Fibroblast of lung (primary cell): ENCODE results near the gene ZXDC. TPM values are rescaled to one million over a fixed set of nuclear protein-coding genes. Genes with fewer than 3 reads are reported as not detected.

Experiments used
- DNase-seq, 2 donors: peaks; one replicate each; pipeline versions ENCODE4 v3.0.0 to v3.0.0-alpha.2; 2010; ENCODE audit warnings: low read depth in 2 of 2
- H2AFZ ChIP-seq: 2 replicates; pipeline ENCODE4 v1.5.1; 2012; ENCODE audit warnings: low read length, control low read depth, inconsistent platforms
- H3K27ac ChIP-seq: 2 replicates; pipeline ENCODE4 v1.5.1; 2011; ENCODE audit warnings: low read length, control low read depth; ENCODE audit not compliant: insufficient read depth
- H3K27me3 ChIP-seq: 2 replicates; pipeline ENCODE4 v1.5.1; 2011; ENCODE audit warnings: mild to moderate bottlenecking, low read length; ENCODE audit not compliant: control insufficient read depth, insufficient read depth
- H3K36me3 ChIP-seq: 2 replicates; pipeline ENCODE4 v1.5.1; 2011; ENCODE audit warnings: low read length; ENCODE audit not compliant: control insufficient read depth, insufficient read depth
- H3K4me1 ChIP-seq: 2 replicates; pipeline ENCODE4 v1.5.1; 2011; ENCODE audit warnings: low read length; ENCODE audit not compliant: control insufficient read depth, insufficient read depth; ENCODE audit errors: extremely low read depth
- H3K4me2 ChIP-seq: 2 replicates; pipeline ENCODE4 v1.5.1; 2011; ENCODE audit warnings: low read length, control low read depth; ENCODE audit not compliant: insufficient read depth; ENCODE audit errors: extremely low read depth
- H3K4me3 ChIP-seq, 4 experiments: fragments of 200-600 bp in 1 of 4; sonication (generic) in 1 of 4; replicated peaks in 1 of 4; 2 replicates each; pipeline ENCODE4 v1.5.1; 2011 to 2016; ENCODE audit warnings: low read length in 4 of 4, low read depth in 3 of 4, mild to moderate bottlenecking in 3 of 4, control low read depth in 2 of 4, inconsistent platforms in 1 of 4, mixed read lengths in 1 of 4; ENCODE audit not compliant: insufficient read depth in 1 of 4; ENCODE audit errors: control extremely low read depth in 1 of 4
- H3K79me2 ChIP-seq: 2 replicates; pipeline ENCODE4 v1.5.1; 2012; ENCODE audit warnings: mild to moderate bottlenecking, low read length, inconsistent platforms; ENCODE audit not compliant: control insufficient read depth, insufficient read depth
- H3K9ac ChIP-seq: 2 replicates; pipeline ENCODE4 v1.5.1; 2011; ENCODE audit warnings: mild to moderate bottlenecking, low read length, control low read depth; ENCODE audit not compliant: insufficient read depth
- H3K9me3 ChIP-seq: 2 replicates; pipeline ENCODE4 v1.5.1; 2012; ENCODE audit warnings: low read depth, low read length; ENCODE audit not compliant: control insufficient read depth, insufficient read depth
- H4K20me1 ChIP-seq: 2 replicates; pipeline ENCODE4 v1.5.1; 2011; ENCODE audit warnings: low read length; ENCODE audit not compliant: control insufficient read depth, insufficient read depth; ENCODE audit errors: extremely low read depth
- EZH2 ChIP-seq: IDR thresholded peaks from 2 replicates; pipeline ENCODE4 v1.5.1; 2012; ENCODE audit warnings: low read length, control low read depth, mild to moderate bottlenecking; ENCODE audit errors: missing control alignments
- polyA plus RNA-seq, 2 donors: library from polyadenylated mRNA; depleted of rRNA in 1 of 2; stranded (reverse) in 1 of 2; unstranded in 1 of 2; fragments of >200 nt; gene quantifications; 2 replicates each; pipeline ENCODE4 v1.2.1, GENCODE V29; 2011 to 2012; ENCODE audit warnings: missing spikeins in 1 of 2
- total RNA-seq: library from RNA; depleted of rRNA; stranded (reverse); fragments of >200 nt; gene quantifications from 2 replicates; pipeline ENCODE4 v1.2.1, GENCODE V29; 2014
- TF ChIP-seq, protein P1 (sequence below), 2 donors: IDR thresholded peaks in 1 of 2; conservative IDR thresholded peaks in 1 of 2; 1 replicate in 1 of 2; 2 replicates in 1 of 2; pipeline ENCODE4 v1.5.1; 2011 to 2012; ENCODE audit warnings: low read length in 2 of 2, control low read depth in 1 of 2, inconsistent platforms in 1 of 2, low read depth in 1 of 2, mild to moderate bottlenecking in 1 of 2

The ZXDC gene
- total and polyA plus RNA-seq, 2 donors (not counting 1 experiment from before 2014, with no cell fraction given): 5.9 to 17.8 TPM

DNA sequence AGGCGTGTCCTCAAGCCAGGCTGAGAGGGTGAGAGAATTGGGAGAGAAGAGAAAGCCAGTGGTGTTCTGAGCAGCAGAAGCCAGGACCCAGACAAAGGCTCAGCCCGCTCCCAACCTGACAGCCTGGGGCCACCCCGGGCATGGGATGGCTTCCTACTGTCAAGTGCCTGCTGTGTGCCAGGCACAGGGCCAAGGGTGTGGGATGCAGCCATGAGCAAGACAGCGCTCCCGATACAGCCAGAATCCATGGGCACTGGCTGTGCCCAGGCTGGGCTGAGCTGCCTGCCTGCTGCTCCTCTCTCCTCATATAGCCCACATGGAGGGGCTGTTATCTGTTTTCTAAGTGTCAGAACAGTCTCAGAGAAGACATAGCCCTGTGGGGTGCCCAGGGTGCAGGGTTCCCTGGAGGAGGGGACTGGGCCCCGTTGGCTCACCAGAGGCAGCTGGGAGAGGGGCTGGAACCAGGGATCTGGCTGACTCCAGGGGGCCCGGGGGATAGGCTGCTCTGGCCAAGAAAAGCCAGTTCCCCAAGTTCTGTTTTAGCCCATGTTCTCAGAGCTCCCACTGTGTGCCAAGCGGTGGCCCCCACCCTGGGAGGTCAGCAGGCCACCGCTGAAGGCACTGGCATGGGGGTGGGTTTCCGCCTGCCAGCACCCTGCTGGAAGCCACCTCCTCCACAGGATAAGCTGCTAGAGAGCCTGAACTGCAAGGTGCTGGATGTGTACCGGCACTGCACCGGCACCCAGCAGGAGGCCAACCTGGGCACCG, 42.0 kb downstream of the ZXDC start:
- no peak for TF ChIP-seq EZH2
- TF ChIP-seq, protein P1, sequence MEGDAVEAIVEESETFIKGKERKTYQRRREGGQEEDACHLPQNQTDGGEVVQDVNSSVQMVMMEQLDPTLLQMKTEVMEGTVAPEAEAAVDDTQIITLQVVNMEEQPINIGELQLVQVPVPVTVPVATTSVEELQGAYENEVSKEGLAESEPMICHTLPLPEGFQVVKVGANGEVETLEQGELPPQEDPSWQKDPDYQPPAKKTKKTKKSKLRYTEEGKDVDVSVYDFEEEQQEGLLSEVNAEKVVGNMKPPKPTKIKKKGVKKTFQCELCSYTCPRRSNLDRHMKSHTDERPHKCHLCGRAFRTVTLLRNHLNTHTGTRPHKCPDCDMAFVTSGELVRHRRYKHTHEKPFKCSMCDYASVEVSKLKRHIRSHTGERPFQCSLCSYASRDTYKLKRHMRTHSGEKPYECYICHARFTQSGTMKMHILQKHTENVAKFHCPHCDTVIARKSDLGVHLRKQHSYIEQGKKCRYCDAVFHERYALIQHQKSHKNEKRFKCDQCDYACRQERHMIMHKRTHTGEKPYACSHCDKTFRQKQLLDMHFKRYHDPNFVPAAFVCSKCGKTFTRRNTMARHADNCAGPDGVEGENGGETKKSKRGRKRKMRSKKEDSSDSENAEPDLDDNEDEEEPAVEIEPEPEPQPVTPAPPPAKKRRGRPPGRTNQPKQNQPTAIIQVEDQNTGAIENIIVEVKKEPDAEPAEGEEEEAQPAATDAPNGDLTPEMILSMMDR (conservative IDR thresholded peaks at IDR 0.05 in 1 of 2, IDR thresholded peaks at IDR 0.05 in 1 of 2; ENCODE audit: low read depth in 1 of 2, low read length in 2 of 2): no peak

DNA sequence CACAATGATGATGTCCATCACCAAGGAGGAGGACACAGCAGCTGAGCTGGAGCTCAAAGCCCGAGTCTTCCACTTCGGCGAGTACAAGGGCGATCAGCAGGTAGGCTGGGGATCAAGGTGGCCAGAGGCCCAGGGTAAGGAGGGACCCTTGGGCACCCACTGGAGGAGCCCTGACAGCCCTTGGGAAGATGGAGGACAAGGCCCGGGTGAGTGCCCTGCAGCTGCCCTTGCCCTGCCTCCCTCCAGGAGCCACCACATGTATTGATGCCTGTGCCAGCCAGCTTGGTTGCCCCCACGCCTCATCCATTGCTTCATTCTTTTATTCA, 42.6 kb downstream of the ZXDC start:
- H3K27me3 ChIP-seq: no peaks in the 10 kb centered on the region
- no peak for TF ChIP-seq EZH2
- H3K79me2 ChIP-seq: no peaks in the 10 kb centered on the region

More for the DNA sequence above, 42.0 kb downstream of the ZXDC start:
- Histone ChIP-seq H3K9me3 (no peaks in the 10 kb centered on the region), H3K9ac (no peak overlapping the region), H3K4me1 (no peaks in the 10 kb centered on the region), H3K36me3 (peaks cover 2% of the 10 kb centered on the region), H3K27me3 (no peaks in the 10 kb centered on the region), H3K4me3 (no peak overlapping the region), H2AFZ (no peak overlapping the region), H3K27ac (no peak overlapping the region), H3K79me2 (no peaks in the 10 kb centered on the region), H3K4me2 (no peak overlapping the region), H4K20me1 (no peaks in the 10 kb centered on the region)
- DNase-seq: no peak

DNA sequence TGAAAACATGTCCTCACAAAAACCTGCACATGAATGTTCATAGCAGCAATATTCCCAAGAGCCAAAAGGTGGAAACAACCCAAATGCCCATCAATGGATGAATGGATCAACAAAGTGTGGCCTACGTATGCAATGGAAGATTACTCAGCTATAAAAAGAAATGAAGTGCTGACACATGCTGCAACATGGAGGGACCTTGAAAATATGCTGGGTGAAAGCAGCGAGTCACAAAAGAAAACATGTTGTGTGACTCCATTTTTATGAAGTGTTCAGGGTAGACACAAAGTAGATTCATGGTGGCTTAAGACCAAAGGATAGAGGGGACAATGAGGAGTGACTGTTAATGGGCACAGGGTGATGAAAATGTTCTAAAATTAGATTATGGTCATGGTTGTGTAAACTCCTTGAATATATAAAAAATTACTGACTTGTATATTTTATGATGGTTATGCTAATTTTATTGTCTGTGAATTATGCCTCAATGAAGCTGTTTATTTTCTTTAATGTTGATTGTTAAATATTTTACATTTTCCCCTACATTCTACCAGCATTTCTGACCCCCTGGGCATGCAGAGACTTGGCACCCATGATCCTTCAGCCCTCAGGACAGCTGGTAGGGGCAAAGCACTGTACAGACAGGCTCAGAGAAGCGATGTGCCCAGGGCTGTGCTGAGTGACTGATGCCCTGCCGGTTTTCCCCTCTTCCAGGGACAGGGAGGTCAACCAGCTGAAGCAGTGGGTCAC, 43.2 kb downstream of the ZXDC start:
- DNase-seq: peak; percentile 12 to 18
- Histone ChIP-seq H3K27ac (no peak overlapping the region), H3K4me3 (no peak overlapping the region), H3K27me3 (no peaks in the 10 kb centered on the region), H3K4me1 (no peaks in the 10 kb centered on the region), H3K9ac (no peak overlapping the region), H2AFZ (no peak overlapping the region), H3K36me3 (peaks cover 2% of the 10 kb centered on the region), H4K20me1 (no peaks in the 10 kb centered on the region), H3K9me3 (no peaks in the 10 kb centered on the region), H3K4me2 (no peak overlapping the region), H3K79me2 (no peaks in the 10 kb centered on the region)
- no peak for TF ChIP-seq EZH2
- TF ChIP-seq, protein P1 (conservative IDR thresholded peaks at IDR 0.05 in 1 of 2, IDR thresholded peaks at IDR 0.05 in 1 of 2; ENCODE audit: low read depth in 1 of 2, low read length in 2 of 2): no peak

More for the DNA sequence above, 42.6 kb downstream of the ZXDC start:
- Histone ChIP-seq H3K36me3 (peaks cover 2% of the 10 kb centered on the region), H3K27ac (no peak overlapping the region), H4K20me1 (no peaks in the 10 kb centered on the region), H3K4me2 (no peak overlapping the region), H3K9ac (no peak overlapping the region), H2AFZ (no peak overlapping the region), H3K4me1 (no peaks in the 10 kb centered on the region), H3K4me3 (no peak overlapping the region), H3K9me3 (no peaks in the 10 kb centered on the region)
- no peak for DNase-seq
